NCI-H748 (cell line): Measurements from ENCODE around the gene TMEM94.
A peak's percentile ranks its signal among the peaks of the same experiment; 100 is the strongest.
"Not testable (repeated sequence)": the region's sequence is repeated elsewhere in the genome, so short reads cannot be mapped to it uniquely, and the experiment has no call there.

Experiments
- DNase-seq: peaks from one replicate; lab custom pipeline; 2025; ENCODE audit not compliant: unreplicated experiment; lab: John Stamatoyannopoulos, UW

The TMEM94 gene

GRCh38 chr17:75456417-75457046 is at the start of gene TMEM94:
Gene TMEM94 (plus strand): TSS chr17:75456635. CDS start chr17:75471906, 15,271 bp downstream.
- DNase-seq = peak; percentile 97

- DNase-seq = no peak
These were observed 48.6 kb upstream of the TMEM94 start for GRCh38 chr17:75407655-75408352.

- no peak for DNase-seq
These were observed 46.3 kb upstream of the TMEM94 start for GRCh38 chr17:75410141-75410540.

GRCh38 chr17:75411328-75412067 is 44.9 kb upstream of the TMEM94 start:
- no peak for DNase-seq

- peak; percentile 64 for DNase-seq
These were observed 43.7 kb upstream of the TMEM94 start for GRCh38 chr17:75412455-75413317.

- DNase-seq = no peak
These were observed 41.9 kb upstream of the TMEM94 start for GRCh38 chr17:75414488-75414887.

- DNase-seq = no peak
These were observed 40.4 kb upstream of the TMEM94 start for GRCh38 chr17:75416006-75416405.

GRCh38 chr17:75417054-75417580 is 39.3 kb upstream of the TMEM94 start:
- no peak for DNase-seq

GRCh38 chr17:75418531-75418930 is 37.9 kb upstream of the TMEM94 start:
- DNase-seq = no peak

GRCh38 chr17:75428543-75429469 is 27.6 kb upstream of the TMEM94 start:
- DNase-seq = no peak

GRCh38 chr17:75430159-75430974 is 26.1 kb upstream of the TMEM94 start:
- no peak for DNase-seq

- no peak for DNase-seq
These were observed 23.1 kb upstream of the TMEM94 start for GRCh38 chr17:75433218-75433783.

GRCh38 chr17:75434433-75434832 is 22.0 kb upstream of the TMEM94 start:
- DNase-seq = not testable (repeated sequence)

- DNase-seq = not testable (repeated sequence)
These were observed 19.0 kb upstream of the TMEM94 start for GRCh38 chr17:75437404-75437803.

- no peak for DNase-seq
These were observed 17.1 kb upstream of the TMEM94 start for GRCh38 chr17:75439287-75439686.

- DNase-seq = no peak
These were observed 15.5 kb upstream of the TMEM94 start for GRCh38 chr17:75440738-75441448.

GRCh38 chr17:75442168-75443103 is 14.0 kb upstream of the TMEM94 start:
- DNase-seq = no peak
